GM23248 (cell line): ENCODE results near the gene DAPK1.

Source experiments
- EZH2 ChIP-seq: fragments of 200-600 bp; sonication (generic); IDR thresholded peaks from 2 replicates; pipeline ENCODE4 v1.6.1; 2018; ENCODE audit warnings: antibody characterized with exemption, mild to moderate bottlenecking; ENCODE audit not compliant: insufficient read depth, poor library complexity, severe bottlenecking
- EZH2phosphoT487 ChIP-seq: fragments of 200-600 bp; sonication (generic); IDR thresholded peaks from 2 replicates; pipeline ENCODE4 v1.6.1; 2018; ENCODE audit warnings: antibody characterized with exemption, moderate library complexity, mild to moderate bottlenecking, low read depth; ENCODE audit not compliant: insufficient read depth

DNA sequence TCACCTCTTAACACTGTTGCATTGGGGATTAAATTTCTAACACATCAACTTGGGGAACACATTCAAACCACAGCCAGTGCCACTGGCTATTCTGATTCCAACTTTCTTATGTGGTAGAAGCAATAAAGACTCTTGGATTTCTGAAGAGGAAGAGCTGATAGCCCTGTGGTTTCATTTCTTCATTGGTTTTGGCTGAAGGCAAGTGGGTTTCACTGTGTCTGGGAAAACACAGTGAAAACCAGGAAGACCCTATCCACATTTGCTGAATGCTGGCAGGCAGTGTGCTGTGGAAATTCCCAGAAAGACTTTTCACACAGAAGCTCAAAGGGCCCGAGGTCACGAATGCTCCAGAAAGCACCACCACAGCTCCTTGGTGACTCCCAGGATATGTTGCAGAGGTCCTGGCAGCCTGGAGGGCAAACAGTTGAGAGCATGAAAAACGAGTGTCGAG is 67.1 kb downstream of the DAPK1 start:
- TF ChIP-seq EZH2: no peak
- no peak for TF ChIP-seq EZH2phosphoT487
